Embryonic facial prominence (tissue), 1 donor: ENCODE data around the gene USP17L30.
"Not testable (repeated sequence)": the region's sequence is repeated elsewhere in the genome, so short reads cannot be mapped to it uniquely, and the experiment has no call there.

Experiments used
- DNase-seq: peaks from one replicate; pipeline ENCODE4 v3.0.0-alpha.2; 2016; ENCODE audit errors: extremely low spot score

The USP17L30 gene

GRCh38 chr4:9362829-9363228, at the start of gene USP17L30:
TSS of gene USP17L30 (plus strand) at chr4:9363129. CDS start at chr4:9363129, 0 bp downstream.
- not testable (repeated sequence) for DNase-seq

- DNase-seq: not testable (repeated sequence)
These were observed 38.7 kb upstream of the USP17L30 start for GRCh38 chr4:9324191-9324590.

- DNase-seq: not testable (repeated sequence)
These were observed 38.1 kb upstream of the USP17L30 start, which contains the start of gene USP17L24 for GRCh38 chr4:9324865-9325264. TSS of gene USP17L24 (plus strand) at chr4:9325165. CDS start at chr4:9325165, 0 bp downstream.

- not testable (repeated sequence) for DNase-seq
These were observed 33.3 kb upstream of the USP17L30 start, which contains the start of gene USP17L25 for GRCh38 chr4:9329611-9330010. TSS of gene USP17L25 (plus strand) at chr4:9329911. CDS start at chr4:9329911, 0 bp downstream.

- not testable (repeated sequence) for DNase-seq
These were observed 28.6 kb upstream of the USP17L30 start, which contains the start of gene USP17L26 for GRCh38 chr4:9334358-9334757. TSS of gene USP17L26 (plus strand) at chr4:9334658. CDS start at chr4:9334658, 0 bp downstream.

- DNase-seq: not testable (repeated sequence)
These were observed 23.8 kb upstream of the USP17L30 start, which contains the start of gene USP17L5 for GRCh38 chr4:9339103-9339502. TSS of gene USP17L5 (plus strand) at chr4:9339403. CDS start at chr4:9339403, 0 bp downstream.

- not testable (repeated sequence) for DNase-seq
These were observed 19.1 kb upstream of the USP17L30 start, which contains the start of gene USP17L27 for GRCh38 chr4:9343848-9344247. TSS of gene USP17L27 (plus strand) at chr4:9344148. CDS start at chr4:9344148, 0 bp downstream.

- DNase-seq: not testable (repeated sequence)
These were observed 14.3 kb upstream of the USP17L30 start, which contains the start of gene USP17L28 for GRCh38 chr4:9348593-9348992. TSS of gene USP17L28 (plus strand) at chr4:9348893. CDS start at chr4:9348893, 0 bp downstream.

- DNase-seq: not testable (repeated sequence)
These were observed 12.1 kb upstream of the USP17L30 start for GRCh38 chr4:9350866-9351265.

GRCh38 chr4:9353338-9353737, 9.6 kb upstream of the USP17L30 start, which contains the start of gene USP17L29:
TSS of gene USP17L29 (plus strand) at chr4:9353638. CDS start at chr4:9353638, 0 bp downstream.
- DNase-seq: not testable (repeated sequence)

- not testable (repeated sequence) for DNase-seq
These were observed 17.0 kb downstream of the USP17L30 start for GRCh38 chr4:9379881-9380280.

- DNase-seq: not testable (repeated sequence)
These were observed 18.1 kb downstream of the USP17L30 start for GRCh38 chr4:9381012-9381534.

- DNase-seq: no peak
These were observed 21.2 kb downstream of the USP17L30 start for GRCh38 chr4:9384126-9384525.

- DNase-seq: not testable (repeated sequence)
These were observed 26.1 kb downstream of the USP17L30 start for GRCh38 chr4:9389001-9389400.

GRCh38 chr4:9405774-9406173, 42.8 kb downstream of the USP17L30 start:
- DNase-seq: not testable (repeated sequence)

- not testable (repeated sequence) for DNase-seq
These were observed 43.6 kb downstream of the USP17L30 start for GRCh38 chr4:9406491-9406890.

- DNase-seq: no peak
These were observed 46.9 kb downstream of the USP17L30 start for GRCh38 chr4:9409793-9410192.
